ENCODE results near the gene ARHGEF2.

The ARHGEF2 gene

DNA sequence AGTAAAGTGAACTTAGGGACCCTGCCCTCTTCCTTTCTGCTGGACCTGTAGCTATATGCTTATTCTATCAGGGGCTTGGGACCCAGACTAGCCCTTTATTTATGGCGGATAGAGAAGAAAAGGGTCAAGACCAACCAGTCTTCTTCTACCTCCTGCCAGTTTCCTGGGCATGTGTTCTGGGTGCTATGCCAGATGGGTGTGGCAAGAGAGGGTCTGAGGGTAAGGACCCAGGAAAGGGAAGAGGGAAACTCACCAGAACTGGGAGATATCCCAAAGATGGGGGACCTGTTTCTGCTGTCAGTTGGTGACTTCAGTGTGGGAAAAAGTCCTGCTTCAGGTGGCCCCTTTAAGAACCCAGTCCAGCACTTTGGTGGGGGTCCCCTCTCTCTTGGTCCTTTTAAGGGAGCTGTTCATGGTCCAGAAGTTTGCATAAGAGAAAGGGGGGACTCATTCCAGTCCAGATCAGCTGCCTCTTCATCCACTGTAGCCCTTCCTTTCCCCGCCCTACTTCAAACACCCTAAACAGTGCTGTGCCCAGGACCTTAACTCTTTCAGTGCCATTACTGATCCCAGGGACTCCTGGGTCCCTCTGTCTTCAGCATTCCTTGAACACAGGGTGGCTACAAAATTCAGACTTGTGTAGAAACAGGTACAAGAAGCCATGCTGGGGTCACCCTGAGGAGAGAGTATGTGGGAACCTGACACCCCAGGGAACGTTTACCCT is 24.0 kb upstream of the ARHGEF2 start:
- no peak for TF ChIP-seq GATA3 (IDR thresholded peaks at IDR 0.05; ENCODE audit: low read depth, low read length)
- TF ChIP-seq GATA2 (IDR thresholded peaks at IDR 0.05; ENCODE audit: low read depth, low read length), result no peak

DNA sequence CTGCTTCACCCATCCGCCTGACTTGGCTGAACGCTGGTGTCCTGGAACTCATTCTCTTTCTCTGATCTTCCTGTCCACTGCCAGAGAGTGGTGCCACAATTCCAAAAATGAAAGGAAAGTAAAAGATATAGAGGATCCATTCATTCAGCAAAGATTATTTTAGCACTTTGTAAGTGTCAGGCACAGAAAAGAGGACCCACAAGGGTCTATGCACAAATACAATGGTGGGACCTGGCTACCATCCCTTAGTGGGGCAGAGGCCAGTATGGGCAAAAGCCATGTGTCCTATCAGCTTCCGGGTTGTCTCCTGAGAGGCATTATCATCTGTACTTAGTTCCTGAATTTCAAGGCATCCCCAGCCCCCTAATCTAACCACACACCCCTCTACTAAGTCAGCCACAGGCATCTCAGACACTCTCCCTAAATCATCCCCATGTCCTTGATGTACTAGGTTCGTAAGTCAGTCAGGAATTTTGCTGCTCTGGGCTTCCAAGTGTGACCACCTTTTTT is 23.4 kb upstream of the ARHGEF2 start:
- TF ChIP-seq GATA2 (IDR thresholded peaks at IDR 0.05; ENCODE audit: low read depth, low read length), result no peak
- TF ChIP-seq GATA3 (IDR thresholded peaks at IDR 0.05; ENCODE audit: low read depth, low read length), result no peak

DNA sequence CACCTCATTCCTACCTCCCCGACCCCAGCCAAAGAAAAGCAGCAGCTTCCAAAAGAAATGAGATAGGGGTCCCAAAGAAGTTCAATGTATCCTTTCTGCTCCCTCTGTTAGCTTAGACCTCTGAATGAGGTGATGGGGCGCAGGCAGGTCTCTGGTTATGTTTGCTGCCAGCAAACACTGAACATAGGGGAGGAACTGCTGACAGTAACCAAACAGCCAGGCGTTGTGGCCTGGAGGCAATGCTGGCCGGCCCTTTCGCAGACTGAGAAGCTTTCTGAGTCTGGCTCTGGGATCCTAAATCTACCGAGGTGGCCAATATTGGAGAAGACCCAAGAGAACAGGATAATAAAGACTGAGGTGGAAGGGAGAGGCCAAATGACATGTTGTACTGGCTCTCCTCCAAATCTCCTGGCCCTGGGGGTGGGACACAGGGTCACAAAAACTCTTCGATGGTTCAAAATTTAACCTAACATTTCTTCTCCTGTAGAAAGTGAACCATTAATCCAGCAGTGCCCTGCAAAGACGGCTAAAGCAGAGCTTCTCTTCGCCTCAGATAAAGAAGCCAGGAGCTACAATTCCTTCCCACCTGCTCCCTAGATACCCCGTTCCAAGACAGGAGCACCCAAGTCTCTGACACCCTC is 22.8 kb upstream of the ARHGEF2 start:
- TF ChIP-seq GATA3 (IDR thresholded peaks at IDR 0.05; ENCODE audit: low read depth, low read length) (no peak), GATA2 (IDR thresholded peaks at IDR 0.05; ENCODE audit: low read depth, low read length) (no peak)

DNA sequence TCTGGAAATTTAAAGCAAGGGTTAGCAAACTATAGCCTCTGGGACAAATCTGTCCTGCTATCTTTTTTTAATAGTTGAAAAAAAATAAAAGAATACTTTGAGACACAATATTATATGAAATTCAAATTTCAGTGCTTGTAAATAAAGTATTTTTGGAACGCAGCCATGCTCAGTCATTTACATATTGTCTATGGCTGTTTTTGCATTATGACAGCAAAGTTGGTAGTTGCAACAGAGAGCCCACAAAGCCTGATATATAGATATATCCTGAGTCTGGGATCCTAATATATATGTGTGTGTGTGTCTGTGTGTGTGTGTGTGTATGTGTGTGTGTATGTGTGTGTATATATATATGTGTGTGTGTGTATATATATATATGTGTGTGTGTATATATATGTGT is 21.6 kb upstream of the ARHGEF2 start:
- no peak for TF ChIP-seq GATA3 (IDR thresholded peaks at IDR 0.05; ENCODE audit: low read depth, low read length)
- TF ChIP-seq GATA2 (IDR thresholded peaks at IDR 0.05; ENCODE audit: low read depth, low read length), result no peak

DNA sequence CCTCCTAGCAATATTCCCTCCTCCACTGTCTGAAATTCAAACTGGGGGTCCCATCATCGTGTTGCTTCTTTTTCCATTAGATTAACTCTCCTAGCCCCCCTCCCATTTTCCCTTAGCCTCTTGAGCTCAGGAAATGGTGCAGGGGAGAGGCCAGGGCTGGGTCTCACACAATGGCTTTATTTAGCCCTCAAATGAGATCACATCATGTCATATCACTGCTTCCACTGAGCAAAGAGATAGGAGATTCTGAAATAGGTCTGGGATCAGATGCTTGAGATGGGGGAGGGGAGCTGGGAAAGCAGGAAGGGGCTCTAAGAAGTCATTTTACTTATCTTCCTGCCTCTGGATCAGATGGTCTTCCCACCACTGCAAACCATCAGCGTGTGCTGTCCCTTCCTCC is 17.8 kb upstream of the ARHGEF2 start:
- TF ChIP-seq GATA2 (IDR thresholded peaks at IDR 0.05; ENCODE audit: low read depth, low read length) (no peak), GATA3 (IDR thresholded peaks at IDR 0.05; ENCODE audit: low read depth, low read length) (no peak)

DNA sequence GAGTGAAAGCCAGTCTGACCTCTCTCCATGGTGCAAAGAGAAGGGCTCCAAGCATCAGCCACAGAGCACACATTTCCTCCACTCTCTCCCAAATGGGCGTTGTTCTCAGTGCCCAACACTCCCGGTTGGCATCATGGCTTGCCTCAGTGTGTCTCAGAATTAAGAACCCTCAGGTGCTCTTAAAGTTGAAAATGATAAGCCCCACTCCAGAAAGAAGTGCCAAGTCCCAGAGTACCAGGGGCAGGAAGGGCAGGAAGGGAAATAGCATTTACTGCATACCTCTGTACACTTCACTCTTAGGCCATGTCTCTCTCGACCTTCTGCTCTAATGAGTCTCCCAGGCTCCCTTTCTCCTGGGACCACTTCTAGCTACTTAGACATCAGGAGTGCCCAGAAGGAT is 15.2 kb upstream of the ARHGEF2 start:
- no peak for TF ChIP-seq GATA2 (IDR thresholded peaks at IDR 0.05; ENCODE audit: low read depth, low read length)
- TF ChIP-seq GATA3 (IDR thresholded peaks at IDR 0.05; ENCODE audit: low read depth, low read length), result no peak

DNA sequence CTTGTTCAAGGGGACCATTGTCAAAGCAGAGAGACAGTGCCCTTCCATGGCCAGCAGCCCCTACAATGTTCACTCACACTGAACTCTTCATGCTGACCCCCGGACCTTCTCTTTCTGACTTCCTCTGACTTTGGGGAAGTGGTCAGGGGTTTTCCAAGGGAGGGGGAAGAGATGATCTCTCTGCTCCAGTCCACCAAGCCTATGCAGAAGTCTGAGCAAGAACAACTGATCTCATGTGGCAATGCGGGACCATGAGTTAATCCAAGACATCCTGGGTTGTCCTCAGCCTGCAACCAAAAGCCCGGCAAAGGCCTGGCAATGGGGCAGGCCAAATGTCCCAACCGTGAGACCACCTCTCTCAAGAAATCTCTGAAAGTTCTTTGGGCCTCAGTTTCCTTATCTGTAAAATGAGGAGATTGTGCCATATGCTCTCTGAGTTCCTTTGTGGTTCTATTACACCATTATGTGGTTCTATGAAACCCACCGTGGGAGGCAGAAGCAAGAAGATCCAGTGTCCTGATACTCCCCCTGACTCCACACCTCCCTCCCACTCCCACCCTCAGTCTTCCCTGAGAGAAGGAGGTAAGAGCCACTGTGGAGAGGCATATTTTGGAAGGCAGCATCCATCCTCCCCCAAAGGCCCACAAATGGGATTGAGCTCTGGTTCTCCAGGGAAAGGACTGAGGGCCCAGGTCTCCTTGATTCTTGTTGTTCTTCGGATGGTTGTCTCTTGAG is 11.8 kb upstream of the ARHGEF2 start:
- no peak for TF ChIP-seq GATA2 (IDR thresholded peaks at IDR 0.05; ENCODE audit: low read depth, low read length)
- TF ChIP-seq GATA3 (IDR thresholded peaks at IDR 0.05; ENCODE audit: low read depth, low read length), result no peak

DNA sequence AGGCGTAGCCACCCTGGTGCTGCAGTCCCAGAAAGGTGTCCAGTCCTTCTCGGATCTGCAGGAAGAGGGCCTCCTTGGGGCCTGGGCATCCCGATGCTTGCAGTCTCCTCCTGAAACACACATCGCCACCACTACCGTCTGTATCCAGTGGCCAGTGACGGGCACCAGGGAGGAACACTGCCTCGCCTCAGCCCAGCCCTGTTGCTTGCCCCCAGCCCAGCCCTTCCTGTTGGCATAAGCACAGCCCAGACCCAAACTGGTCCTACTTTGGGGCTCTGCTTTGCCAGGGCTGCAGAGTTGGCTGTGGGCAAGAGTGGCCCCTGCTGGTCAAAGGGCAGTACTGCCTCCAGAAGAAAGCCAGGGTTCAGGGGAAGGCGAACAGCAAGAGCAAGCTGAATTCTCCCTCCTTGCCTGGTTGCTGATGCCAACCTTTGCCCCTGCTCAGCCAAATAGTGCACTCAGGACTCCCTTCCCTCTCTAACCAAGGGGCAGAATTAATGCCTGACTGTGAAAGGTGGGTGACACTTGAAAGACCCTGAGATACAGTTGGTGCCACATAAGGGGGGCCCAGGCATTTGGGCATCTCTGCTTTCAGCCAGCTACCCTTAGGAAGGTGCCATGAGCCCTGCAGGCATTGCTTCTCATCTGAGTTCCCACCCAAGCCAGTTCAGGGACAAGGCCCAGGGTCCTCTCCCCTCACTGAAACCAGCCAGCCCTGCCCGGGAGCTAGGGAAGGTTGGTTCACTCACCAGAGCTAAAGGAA is 11.1 kb upstream of the ARHGEF2 start:
- TF ChIP-seq GATA2 (IDR thresholded peaks at IDR 0.05; ENCODE audit: low read depth, low read length) (no peak), GATA3 (IDR thresholded peaks at IDR 0.05; ENCODE audit: low read depth, low read length) (no peak)

DNA sequence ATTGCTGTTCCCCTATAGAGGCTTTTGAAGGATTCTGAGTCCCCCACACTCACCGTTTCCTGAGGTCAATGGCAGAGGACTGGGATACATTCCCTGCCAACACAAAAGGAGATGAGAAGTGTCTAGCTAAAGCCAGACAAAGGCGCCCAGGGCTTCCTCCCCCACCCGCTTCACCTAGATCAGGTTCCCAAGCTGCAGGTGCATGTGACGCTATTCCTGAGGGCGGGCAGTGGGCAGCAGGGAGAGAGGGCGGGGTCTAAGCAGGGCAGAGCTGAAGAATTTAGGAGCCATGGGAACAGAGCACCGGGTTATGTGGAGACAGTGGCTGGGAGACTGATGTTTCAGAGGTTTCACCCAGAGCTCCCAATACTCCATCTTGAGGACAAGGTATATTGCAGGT is 6.0 kb upstream of the ARHGEF2 start:
- no peak for TF ChIP-seq GATA2 (IDR thresholded peaks at IDR 0.05; ENCODE audit: low read depth, low read length)
- TF ChIP-seq GATA3 (IDR thresholded peaks at IDR 0.05; ENCODE audit: low read depth, low read length), result no peak

DNA sequence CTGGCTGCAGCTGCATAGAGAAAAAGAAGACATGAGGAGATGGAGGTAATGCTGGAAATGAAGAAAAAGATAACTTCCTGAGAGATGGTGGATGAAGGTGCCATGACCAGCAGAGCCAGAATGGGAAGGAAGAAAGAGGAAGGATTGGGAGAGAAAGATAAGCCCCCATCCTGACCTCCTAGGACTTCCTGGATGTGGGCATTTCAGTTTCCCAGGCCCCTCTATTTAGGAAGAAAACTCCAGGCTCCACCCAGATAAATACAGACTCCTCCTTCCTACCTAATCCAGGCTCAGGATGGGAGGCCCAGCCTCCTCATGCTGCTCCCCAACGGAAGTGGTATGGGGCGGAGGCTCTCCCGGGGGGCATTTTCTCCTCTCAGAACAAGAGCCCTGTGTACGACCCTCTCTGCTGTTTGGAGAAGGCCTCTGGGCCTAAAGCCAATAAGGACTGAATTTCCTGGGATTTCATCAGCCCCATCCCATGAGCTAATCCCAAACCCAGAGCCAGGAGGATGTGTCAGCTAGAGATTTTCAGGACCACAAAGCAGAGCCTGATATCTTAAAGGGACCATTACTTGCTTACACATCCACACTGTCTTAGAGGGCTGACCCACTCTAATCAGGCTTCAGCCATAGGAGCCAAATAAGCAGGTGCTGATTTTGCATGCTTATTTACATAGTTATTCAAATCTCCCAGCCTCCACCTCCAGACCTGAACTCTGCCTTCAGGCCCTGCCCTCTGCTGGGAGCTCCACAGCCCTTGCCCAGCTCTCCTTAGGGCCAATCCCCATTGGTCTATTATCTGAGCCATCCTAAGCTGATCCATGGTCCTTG is 5.1 kb upstream of the ARHGEF2 start:
- TF ChIP-seq GATA3 (IDR thresholded peaks at IDR 0.05; ENCODE audit: low read depth, low read length) (no peak), GATA2 (IDR thresholded peaks at IDR 0.05; ENCODE audit: low read depth, low read length) (no peak)

DNA sequence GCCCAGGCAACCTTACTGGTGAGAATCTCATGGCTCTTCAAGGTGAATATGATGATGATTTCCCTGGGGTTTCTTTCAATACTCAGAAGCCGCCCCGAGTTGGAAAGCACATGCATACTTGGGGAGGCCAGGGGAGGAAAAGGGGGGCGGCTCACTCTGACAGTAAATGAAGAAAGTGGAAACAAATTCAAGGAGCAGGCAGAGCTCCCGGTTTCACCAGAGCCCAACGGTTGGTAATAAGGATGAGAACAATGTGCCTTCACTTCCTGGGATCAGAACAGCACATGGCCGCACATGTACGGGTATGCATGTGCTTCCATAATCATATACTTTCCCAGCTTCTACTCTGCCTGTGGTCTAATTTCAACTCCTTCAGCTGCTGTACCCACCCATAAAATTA is 3.8 kb upstream of the ARHGEF2 start:
- no peak for TF ChIP-seq GATA3 (IDR thresholded peaks at IDR 0.05; ENCODE audit: low read depth, low read length)
- TF ChIP-seq GATA2 (IDR thresholded peaks at IDR 0.05; ENCODE audit: low read depth, low read length), result no peak

DNA sequence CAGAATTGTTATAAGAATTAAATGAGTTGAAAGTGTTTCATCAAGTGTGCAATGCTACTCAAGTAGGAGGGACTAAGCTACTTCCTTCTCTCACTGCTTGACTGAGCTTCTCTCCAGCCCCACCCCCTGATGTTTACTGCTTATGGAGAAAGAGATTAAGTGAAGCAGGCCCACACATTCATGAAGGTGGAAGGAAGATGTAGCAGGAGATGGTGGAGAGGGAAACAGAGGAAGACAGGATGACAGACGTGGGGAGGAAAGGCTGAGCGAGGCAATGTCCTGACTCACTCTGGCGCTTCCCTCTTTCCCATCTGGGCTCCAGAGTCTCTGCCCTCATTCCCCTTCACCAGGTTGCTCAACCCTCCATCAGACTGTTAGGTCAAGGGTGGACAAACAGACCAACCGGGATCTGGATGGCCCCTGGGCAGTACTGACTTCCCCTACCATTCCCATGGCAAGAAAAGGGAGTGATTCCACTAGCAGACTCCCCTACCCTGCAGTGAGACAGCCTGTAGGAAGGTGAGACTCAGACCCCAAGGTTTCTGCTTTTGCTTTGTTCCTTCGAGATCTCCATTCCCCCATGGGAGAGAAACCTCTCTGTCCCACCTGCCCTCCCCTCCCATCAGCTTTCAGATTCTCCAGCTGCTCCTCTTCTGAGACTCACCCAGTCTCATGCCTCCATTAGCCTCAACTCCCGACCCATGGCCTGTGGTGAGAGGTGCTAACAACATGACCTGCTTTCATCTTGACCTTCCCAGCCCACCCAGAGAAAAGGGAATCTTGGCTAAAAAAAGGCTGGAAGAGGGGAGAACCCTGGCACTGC is 3.1 kb upstream of the ARHGEF2 start:
- TF ChIP-seq GATA2 (IDR thresholded peaks at IDR 0.05; ENCODE audit: low read depth, low read length), result no peak

All from SH-SY5Y (cell line).